ENCODE results near the gene PSME1.

PSME1 gene

GRCh38 chr14:24145219-24145618, 9.2 kb downstream of the PSME1 start:
- TF ChIP-seq CTCF (IDR thresholded peaks at IDR 0.05; ENCODE audit: low read depth, low read length), result no peak
- H3K4me3 ChIP-seq (ENCODE audit: low read depth, low read length), result peak overlapping the region; percentile 75

- peak overlapping the region; percentile 75 for H3K4me3 ChIP-seq (ENCODE audit: low read depth, low read length)
- no peak for TF ChIP-seq CTCF (IDR thresholded peaks at IDR 0.05; ENCODE audit: low read depth, low read length)
These were observed 9.9 kb downstream of the PSME1 start for GRCh38 chr14:24145690-24146452.

DNA sequence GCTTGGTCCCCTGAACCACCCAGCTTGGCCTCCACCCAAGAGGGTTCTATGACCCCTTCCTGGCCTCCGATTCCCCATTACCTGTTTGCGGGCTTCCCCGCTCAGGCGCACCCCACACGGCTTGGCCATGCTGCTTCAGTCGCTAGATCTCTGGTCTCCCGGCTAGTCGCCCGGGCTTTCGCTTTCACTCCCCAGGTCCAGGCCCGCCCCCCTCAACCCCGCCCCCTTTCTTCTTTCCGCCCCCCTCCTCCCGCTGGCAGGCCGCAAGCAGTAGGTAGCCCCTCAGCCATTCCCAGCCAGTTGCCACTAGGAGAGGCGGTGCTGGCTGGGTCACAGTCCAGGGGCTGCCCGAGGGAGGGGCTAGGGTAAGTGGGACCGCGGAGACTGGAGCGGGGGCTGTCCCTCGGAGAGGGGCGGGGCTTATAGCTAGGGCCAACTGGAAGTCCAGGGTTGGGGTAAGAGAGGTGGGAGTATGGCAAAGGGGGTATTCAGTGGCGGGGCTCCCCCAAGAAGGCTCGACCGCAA, 10.5 kb downstream of the PSME1 start, which contains the start of gene PSME2:
PSME2 (minus strand) TSS at position 158 of the 525 bp plus-strand sequence; CDS start at position 129, 29 bp downstream.
- H3K4me3 ChIP-seq (ENCODE audit: low read depth, low read length), result peak within 1 kb of the TSS; percentile 75
- TF ChIP-seq CTCF (IDR thresholded peaks at IDR 0.05; ENCODE audit: low read depth, low read length), result no peak

- peak within 1 kb of the TSS; percentile 75 for H3K4me3 ChIP-seq (ENCODE audit: low read depth, low read length)
- TF ChIP-seq CTCF (IDR thresholded peaks at IDR 0.05; ENCODE audit: low read depth, low read length), result no peak
These were observed 11.2 kb downstream of the PSME1 start, which contains the start of gene RNF31 for GRCh38 chr14:24146978-24147760. TSS of gene RNF31 (plus strand) at chr14:24147498. CDS start at chr14:24147699, 201 bp downstream.

- H3K4me3 ChIP-seq (ENCODE audit: low read depth, low read length), result peak overlapping the region; percentile 75
- no peak for TF ChIP-seq CTCF (IDR thresholded peaks at IDR 0.05; ENCODE audit: low read depth, low read length)
These were observed 11.9 kb downstream of the PSME1 start for GRCh38 chr14:24147761-24148428.

DNA sequence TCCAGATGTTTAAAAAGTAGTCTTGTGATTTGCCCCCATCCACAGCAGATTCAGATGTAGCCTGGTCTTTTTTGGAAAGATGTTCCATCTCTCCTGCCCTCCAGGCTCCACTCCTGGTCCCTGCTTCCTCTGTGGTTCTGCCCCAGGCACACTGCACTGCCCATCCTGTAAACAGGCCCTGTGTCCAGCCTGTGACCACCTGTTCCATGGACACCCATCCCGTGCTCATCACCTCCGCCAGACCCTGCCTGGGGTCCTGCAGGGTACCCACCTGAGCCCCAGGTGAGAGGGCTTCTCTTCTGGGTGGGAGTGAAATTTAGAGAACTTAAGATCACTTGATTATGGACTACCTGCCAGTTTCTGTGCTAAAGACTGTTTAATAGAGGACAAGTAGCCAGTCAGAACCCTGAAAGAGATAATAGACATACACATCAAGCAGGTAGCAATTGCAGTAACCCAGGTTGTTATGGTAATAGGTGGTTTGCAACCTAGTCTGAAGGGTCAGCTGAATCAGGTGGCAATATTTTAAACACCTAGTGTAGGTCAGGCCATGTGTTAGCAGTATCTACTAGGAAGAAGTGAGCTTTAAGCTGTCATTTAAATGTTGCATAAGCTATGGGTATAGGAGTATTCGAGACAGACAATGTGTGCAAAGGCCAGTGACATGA, 13.4 kb downstream of the PSME1 start:
- H3K4me3 ChIP-seq (ENCODE audit: low read depth, low read length), result no peak overlapping the region
- no peak for TF ChIP-seq CTCF (IDR thresholded peaks at IDR 0.05; ENCODE audit: low read depth, low read length)

All from WI38 (cell line).